Ectodermal cell (in vitro differentiated cells): ENCODE measurements around the gene PREX1.

Experiments
- H3K27ac ChIP-seq: 2 replicates; pipeline ENCODE4 v1.7.0; 2013; ENCODE audit warnings: mild to moderate bottlenecking, low read depth, low read length; ENCODE audit not compliant: insufficient read depth, poor library complexity, severe bottlenecking
- H3K27me3 ChIP-seq: 2 replicates; pipeline ENCODE4 v1.7.0; 2013; ENCODE audit warnings: mild to moderate bottlenecking, low read length; ENCODE audit not compliant: insufficient read depth, control insufficient read depth, poor library complexity, severe bottlenecking
- H3K36me3 ChIP-seq: one replicate; pipeline ENCODE4 v1.7.0; 2013; ENCODE audit warnings: low read length; ENCODE audit not compliant: control insufficient read depth, insufficient read depth
- H3K4me1 ChIP-seq: one replicate; pipeline ENCODE4 v1.7.0; 2013; ENCODE audit warnings: low read length; ENCODE audit not compliant: control insufficient read depth, insufficient read depth
- H3K4me3 ChIP-seq: 2 replicates; pipeline ENCODE4 v1.7.0; 2013; ENCODE audit warnings: low read depth, low read length, control low read depth; ENCODE audit not compliant: insufficient read depth
- H3K9me3 ChIP-seq: 2 replicates; pipeline ENCODE4 v1.7.0; 2013; ENCODE audit warnings: mild to moderate bottlenecking, low read length, moderate library complexity; ENCODE audit not compliant: control insufficient read depth
- WGBS, 2 experiments: methylation state at CpG; one replicate each; pipeline ENCODE4 v1.1.7; 2013; ENCODE audit warnings: missing lambda C conversion rate in 2 of 2; 5-methylcytosine and 5-hydroxymethylcytosine counted together

Gene PREX1

DNA sequence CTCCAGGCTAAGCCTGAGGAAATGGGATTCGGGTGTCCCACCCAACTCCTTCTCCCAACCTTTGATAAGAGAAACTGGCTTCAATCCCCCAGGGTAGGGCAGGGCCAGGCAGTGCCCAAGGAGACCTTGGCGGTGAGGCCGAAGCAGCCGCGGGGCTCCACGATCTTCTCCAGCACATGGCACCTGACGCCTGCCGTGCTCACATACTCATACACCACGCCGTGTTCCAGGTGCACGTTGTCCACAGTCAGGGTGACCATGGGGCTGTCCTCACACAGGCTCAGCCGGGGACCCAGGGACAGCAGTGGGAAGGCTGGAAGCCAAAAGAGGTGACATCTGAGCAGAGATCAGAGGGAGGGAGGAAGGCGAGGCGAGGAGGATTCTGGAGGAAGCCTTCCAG lies 176.5 kb downstream of the PREX1 start:
- Histone ChIP-seq H3K4me3 (no peak overlapping the region), H3K4me1 (no peaks in the 10 kb centered on the region), H3K27ac (no peak overlapping the region), H3K27me3 (no peaks in the 10 kb centered on the region), H3K36me3 (peaks cover 13% of the 10 kb centered on the region), H3K9me3 (no peaks in the 10 kb centered on the region)
- WGBS, 2 experiments, result 90 to 94% methylated on average over 14 of the region's 14 CpGs

DNA sequence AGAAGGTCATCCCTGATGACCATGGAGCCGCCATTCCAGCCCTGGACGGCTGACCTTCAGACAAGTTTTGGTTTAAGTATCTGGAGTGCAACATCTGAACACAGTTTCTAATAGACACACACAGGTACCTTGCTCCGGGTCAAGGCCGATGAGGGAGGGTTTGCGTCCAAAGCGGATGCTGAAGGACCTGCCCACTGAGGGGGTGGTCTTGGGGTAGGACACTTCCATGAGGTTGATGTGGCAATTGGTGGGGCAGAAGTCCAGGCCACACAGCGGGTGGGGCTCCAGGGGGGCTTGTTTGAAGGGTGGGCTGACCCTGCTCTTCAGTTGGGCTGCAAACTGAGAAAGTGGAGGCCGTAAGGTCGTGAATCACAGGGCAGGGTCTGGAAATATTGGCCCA lies 177.9 kb downstream of the PREX1 start:
- Histone ChIP-seq H3K27ac (no peak overlapping the region), H3K9me3 (no peaks in the 10 kb centered on the region), H3K27me3 (no peaks in the 10 kb centered on the region), H3K36me3 (peaks cover 24% of the 10 kb centered on the region), H3K4me3 (no peak overlapping the region), H3K4me1 (no peaks in the 10 kb centered on the region)
- 89 to 90% methylated on average over 9 of the region's 9 CpGs for WGBS, 2 experiments

DNA sequence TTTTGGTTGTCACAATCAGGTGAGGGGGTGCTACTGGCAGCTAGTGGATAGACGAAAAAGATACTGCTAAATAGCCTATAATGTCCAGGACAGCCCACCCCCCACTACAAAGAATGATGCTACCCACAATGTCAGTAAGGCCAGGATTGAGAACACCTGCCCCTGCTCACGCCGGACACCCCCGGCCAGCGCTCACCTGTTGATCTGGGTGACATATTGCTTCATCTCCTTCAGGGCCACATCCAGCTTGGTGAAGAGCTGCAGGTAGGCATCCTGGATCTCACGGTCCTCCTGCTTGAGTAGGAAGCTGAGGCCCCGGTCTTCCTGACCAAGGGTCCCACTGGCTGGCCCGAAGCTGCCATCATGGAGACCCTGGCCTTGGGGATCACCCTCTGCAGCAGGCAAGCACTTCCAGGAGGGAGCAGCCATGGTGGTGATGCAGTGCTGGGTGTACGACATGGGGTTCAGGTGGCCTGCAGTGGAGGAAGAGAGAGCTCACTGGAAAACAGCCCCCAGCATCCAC lies 178.6 kb downstream of the PREX1 start:
- WGBS, 2 experiments, result 95% methylated on average over 9 of the region's 9 CpGs
- H3K9me3 ChIP-seq, result no peaks in the 10 kb centered on the region
- no peak overlapping the region for H3K27ac ChIP-seq
- H3K4me3 ChIP-seq, result no peak overlapping the region
- no peaks in the 10 kb centered on the region for H3K4me1 ChIP-seq
- H3K27me3 ChIP-seq, result no peaks in the 10 kb centered on the region
- H3K36me3 ChIP-seq, result peaks cover 25% of the 10 kb centered on the region

DNA sequence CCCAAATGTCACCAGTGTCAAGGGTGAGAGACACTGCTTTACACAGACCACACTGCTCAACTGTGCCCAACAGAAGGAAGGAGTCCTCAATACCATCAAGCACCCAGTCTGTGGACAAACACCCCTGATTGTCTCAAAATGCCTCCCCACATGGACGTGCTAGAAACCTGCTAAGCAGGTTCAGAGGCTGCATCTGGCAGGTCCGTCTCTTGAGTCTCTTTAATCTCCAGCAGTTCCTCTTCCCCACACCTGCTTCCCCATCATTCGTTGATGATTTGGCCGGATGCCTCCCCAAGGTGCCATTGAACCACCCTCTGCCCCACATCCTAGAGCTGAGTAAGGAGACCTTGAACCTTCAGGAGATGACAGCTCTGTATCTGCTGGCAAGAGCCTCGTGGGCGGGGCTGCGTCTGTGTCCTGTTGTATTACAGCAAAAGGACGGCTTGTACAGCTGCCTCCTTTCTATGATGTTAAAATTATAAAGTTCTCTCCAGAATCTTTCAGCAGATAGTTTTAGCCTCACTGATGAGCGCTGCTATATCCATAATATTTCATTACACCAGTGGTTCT lies 179.2 kb downstream of the PREX1 start:
- no peaks in the 10 kb centered on the region for H3K9me3 ChIP-seq
- H3K27me3 ChIP-seq, result no peaks in the 10 kb centered on the region
- peaks cover 28% of the 10 kb centered on the region for H3K36me3 ChIP-seq
- no peaks in the 10 kb centered on the region for H3K4me1 ChIP-seq
- 91 to 93% methylated on average over 9 of the region's 9 CpGs for WGBS, 2 experiments
- no peak overlapping the region for H3K4me3 ChIP-seq
- no peak overlapping the region for H3K27ac ChIP-seq

DNA sequence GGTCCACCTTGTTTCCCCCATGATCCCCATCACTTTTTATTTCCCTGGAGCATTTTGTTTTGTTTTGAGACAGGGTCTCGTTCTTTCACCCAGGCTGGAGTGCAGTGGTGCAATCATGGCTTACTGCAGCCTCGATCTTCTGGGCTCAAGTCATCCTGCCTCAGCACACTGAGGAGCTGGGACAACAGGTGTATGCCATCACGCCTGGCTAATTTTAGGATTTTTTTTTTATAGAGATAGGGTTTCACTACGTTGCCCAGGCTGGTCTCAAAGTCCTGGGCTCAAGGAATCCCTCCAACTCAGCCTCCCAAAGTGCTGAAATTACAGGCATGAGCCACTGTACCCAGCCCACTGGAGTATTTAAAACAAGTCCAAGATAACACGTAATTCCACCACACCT lies 179.9 kb downstream of the PREX1 start:
- H3K4me1 ChIP-seq, result no peaks in the 10 kb centered on the region
- H3K9me3 ChIP-seq, result no peaks in the 10 kb centered on the region
- no peak overlapping the region for H3K4me3 ChIP-seq
- no peak overlapping the region for H3K27ac ChIP-seq
- no peaks in the 10 kb centered on the region for H3K27me3 ChIP-seq
- peaks cover 28% of the 10 kb centered on the region for H3K36me3 ChIP-seq
- 83 to 87% methylated on average over 5 of the region's 5 CpGs for WGBS, 2 experiments

DNA sequence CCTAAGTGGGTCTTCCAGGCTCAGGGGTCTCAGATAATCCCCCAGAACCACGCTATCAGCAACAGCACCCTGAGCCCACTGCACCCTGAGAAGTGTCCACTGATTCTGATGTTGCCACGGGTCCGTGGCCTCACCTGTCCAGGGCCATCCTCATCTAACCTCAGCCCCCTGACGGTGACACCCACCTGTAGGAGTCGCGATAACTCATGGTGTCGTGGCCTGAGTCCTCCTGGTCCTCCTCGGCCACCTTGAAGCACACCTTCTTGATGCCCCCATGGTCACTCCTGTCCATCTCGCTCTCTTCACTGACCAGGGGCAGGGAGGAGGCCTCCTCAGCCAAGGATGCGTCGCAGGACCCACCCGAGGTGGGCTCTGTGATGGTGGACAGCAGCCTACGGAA lies 182.1 kb downstream of the PREX1 start:
- H3K27ac ChIP-seq, result no peak overlapping the region
- no peaks in the 10 kb centered on the region for H3K9me3 ChIP-seq
- peaks cover 35% of the 10 kb centered on the region for H3K36me3 ChIP-seq
- H3K4me1 ChIP-seq, result no peaks in the 10 kb centered on the region
- WGBS, 2 experiments, result 94 to 96% methylated on average over 13 of the region's 13 CpGs
- no peaks in the 10 kb centered on the region for H3K27me3 ChIP-seq
- no peak overlapping the region for H3K4me3 ChIP-seq

DNA sequence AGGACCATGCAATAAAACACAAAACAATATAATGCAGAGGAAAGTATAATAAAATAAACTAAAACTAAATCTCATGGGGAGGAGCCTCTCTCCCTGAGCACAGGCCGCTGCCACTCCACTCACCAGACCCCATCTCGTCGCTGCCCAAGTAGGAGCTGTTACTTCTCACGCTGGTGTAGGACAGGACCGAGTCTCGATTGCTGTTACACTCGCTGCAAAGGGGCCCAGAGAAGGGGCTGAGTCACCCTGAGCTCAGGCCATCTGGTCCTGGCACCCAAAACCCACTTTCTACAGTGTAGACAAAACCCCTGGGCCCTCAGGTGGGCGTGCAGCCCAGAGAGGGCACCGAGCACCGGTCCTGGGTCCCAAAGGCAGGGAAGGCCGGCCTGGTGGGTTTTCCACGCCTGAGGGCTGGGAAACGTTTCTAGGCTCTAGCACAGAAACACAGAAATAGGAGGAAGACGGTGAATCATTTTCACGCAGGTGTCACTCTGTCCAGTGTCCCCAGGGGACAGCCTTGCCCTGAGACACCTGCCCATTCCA lies 183.4 kb downstream of the PREX1 start:
- no peak overlapping the region for H3K27ac ChIP-seq
- H3K4me1 ChIP-seq, result no peaks in the 10 kb centered on the region
- WGBS, 2 experiments, result 95% methylated on average over 15 of the region's 15 CpGs
- H3K36me3 ChIP-seq, result peaks cover 34% of the 10 kb centered on the region
- no peaks in the 10 kb centered on the region for H3K9me3 ChIP-seq
- H3K4me3 ChIP-seq, result no peak overlapping the region
- no peaks in the 10 kb centered on the region for H3K27me3 ChIP-seq

DNA sequence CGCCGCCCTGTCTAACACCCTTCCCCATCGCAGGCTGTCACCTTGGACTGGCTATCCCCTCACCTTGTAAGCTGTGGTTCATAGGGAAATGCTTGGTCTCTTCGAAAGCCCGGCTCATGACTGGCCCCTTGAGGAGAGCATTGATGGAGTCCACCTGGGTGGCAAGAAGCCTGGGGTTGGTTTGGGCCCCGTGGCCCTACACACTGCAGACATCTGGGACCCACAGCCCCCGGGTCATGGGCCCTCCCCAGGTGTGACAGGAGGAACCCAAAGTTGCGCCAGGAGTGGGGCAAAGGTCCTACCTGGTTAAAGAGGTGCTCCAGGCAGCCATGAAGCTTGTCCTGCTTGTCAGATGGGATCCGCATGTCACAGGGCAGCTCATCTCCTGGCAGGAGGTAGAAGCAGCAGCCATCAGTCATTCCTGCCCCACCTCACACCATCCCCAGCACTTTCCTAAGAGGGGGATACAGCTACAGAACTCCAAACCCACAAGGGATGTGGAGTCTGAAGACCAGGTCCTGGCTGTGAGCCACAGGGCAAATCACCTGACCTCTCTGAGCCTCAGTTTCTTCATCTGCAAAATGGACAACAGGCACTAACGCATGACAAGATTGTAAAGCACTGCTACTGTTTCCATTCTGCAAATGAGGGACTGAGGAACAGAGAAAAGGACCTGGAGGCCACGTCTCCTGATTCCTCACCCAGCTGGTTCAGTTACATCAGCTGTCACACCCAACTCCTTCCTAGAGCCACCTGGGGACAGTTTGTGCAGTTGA lies 185.5 kb downstream of the PREX1 start:
- H3K4me3 ChIP-seq, result no peak overlapping the region

DNA sequence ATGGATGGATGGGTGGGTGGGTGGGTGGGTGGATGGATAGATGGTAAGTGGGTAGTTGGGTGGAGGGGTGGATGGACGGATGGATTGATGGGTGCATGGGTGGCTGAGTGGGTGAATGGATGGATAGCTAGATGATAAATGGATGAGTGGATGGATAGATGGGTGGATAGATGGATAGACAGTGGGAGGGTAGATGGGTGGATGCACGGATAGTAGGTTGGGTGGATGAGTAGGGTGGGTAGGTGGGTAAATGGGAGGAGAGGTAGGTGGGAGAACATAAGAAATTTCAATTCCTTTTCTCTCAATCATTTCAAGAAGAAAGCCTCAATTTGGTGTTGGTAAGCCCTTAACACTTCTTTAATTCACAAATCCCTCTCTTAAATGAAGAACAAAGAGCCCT lies 186.9 kb downstream of the PREX1 start:
- Histone ChIP-seq H3K27me3 (no peaks in the 10 kb centered on the region), H3K27ac (no peak overlapping the region), H3K9me3 (no peaks in the 10 kb centered on the region), H3K4me1 (no peaks in the 10 kb centered on the region), H3K4me3 (no peak overlapping the region), H3K36me3 (peaks cover 30% of the 10 kb centered on the region)
- 83 to 89% methylated on average over 2 of the region's 2 CpGs for WGBS, 2 experiments

More for the DNA sequence above, 185.5 kb downstream of the PREX1 start:
- Histone ChIP-seq H3K4me1 (no peaks in the 10 kb centered on the region), H3K36me3 (peaks cover 30% of the 10 kb centered on the region), H3K9me3 (no peaks in the 10 kb centered on the region), H3K27me3 (no peaks in the 10 kb centered on the region), H3K27ac (no peak overlapping the region)
- 92 to 94% methylated on average over 11 of the region's 11 CpGs for WGBS, 2 experiments

DNA sequence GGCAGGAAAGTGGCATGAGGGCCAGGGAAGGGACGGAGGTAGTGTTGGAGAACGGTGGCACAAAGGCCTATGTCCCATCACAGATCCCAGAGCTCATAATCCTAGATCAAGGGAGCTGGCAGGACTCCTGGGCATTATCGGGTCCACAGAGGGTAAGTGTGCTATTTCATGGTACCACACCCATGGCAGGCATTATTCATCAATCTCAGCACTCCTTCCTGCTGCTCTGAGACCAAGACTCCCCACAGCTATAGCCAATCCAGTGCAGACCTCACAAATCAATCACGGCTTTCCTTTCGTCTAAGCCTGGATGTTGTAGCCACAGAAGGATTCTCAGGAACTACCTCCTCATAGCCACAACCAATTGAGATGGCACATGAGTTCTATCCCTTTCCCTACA lies 187.9 kb downstream of the PREX1 start:
- no peak overlapping the region for H3K4me3 ChIP-seq
- no peaks in the 10 kb centered on the region for H3K4me1 ChIP-seq
- H3K27me3 ChIP-seq, result no peaks in the 10 kb centered on the region
- peaks cover 20% of the 10 kb centered on the region for H3K36me3 ChIP-seq
- WGBS, 2 experiments, result 92 to 94% methylated on average over 5 of the region's 5 CpGs
- H3K27ac ChIP-seq, result no peak overlapping the region
- no peaks in the 10 kb centered on the region for H3K9me3 ChIP-seq
